Measurements from ENCODE around the gene RPUSD1. TPM values are rescaled to one million over a fixed set of nuclear protein-coding genes. Genes with fewer than 3 reads are reported as not detected.
A peak's percentile ranks its signal among the peaks of the same experiment; 100 is the strongest.

RPUSD1 gene
- total and polyA plus RNA-seq, 2 of the 13 experiments (the other 11 are each of a cell fraction or from before 2014, with no cell fraction given), result 13.1 to 26.2 TPM

DNA sequence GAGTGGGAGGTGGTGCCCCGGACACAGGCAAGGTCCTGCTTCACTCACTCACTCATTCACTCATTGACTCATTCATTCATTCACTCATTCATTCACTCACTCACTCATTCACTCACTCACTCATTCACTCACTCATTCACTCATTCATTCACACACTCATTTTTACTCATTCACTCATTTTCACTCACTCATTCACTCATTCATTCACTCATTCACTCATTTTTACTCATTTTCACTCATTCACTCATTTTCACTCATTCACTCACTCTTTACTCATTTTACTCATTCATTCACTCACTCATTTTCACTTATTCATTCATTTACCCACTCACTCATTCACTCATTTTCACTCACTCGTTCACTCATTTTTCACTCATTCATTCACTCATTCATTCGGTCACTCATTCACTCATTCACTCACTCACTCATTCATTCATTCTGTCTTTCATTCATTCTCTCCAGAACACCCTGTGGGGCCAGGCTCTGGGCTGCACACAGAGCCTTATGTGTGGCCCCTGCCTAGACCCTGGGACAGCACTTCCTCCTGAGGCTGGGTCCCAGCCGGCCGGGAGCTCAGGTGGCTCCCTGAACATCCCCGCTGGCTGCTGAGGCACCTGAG lies 9.2 kb downstream of the RPUSD1 start:
- ChIA-PET CTCF (ENCODE audit: low intra/inter-chr PET ratio, low total read pairs) (no interaction called here), POLR2A (no interaction called here)
- no peak overlapping the region for H3K4me2 ChIP-seq (ENCODE audit: low read depth, low read length)
- no peaks in the 10 kb centered on the region for H3K36me3 ChIP-seq (replicated peaks in 1 of 2; ENCODE audit: control insufficient read depth in 1 of 2, insufficient read depth in 2 of 2, low read length in 2 of 2)
- no peak overlapping the region for H3K4me3 ChIP-seq (replicated peaks in 1 of 3; ENCODE audit: insufficient read depth in 1 of 3, low read depth in 2 of 3, low read length in 3 of 3)
- no peak overlapping the region for H2AFZ ChIP-seq (ENCODE audit: low read length)
- no peaks in the 10 kb centered on the region for H3K9me3 ChIP-seq (ENCODE audit: low read length)
- intact Hi-C loops (cut with micrococcal nuclease; ENCODE audit: unreplicated experiment), result no loop called here
- 0 out of 2 replicates have a peak, but pooled peaks cover 2% of the 10 kb centered on the region for H4K20me1 ChIP-seq (ENCODE audit: insufficient read depth, low read length)
- 34% methylated on average over 6 of the region's 6 CpGs for WGBS (ENCODE audit: low lambda C conversion rate)
- H3K4me1 ChIP-seq (ENCODE audit: insufficient read depth, low read length), result no peaks in the 10 kb centered on the region
- H3K27me3 ChIP-seq (ENCODE audit: control insufficient read depth in 1 of 2, insufficient read depth in 2 of 2, low read length in 2 of 2), result peaks cover 15 to 73% of the 10 kb centered on the region in 2 experiments
- no peak overlapping the region for H3K9ac ChIP-seq (ENCODE audit: insufficient read depth, low read depth, low read length)
- ATAC-seq (no peak), DNase-seq (ENCODE audit: low spot score) (no peak), FAIRE-seq (no peak)
- H3K27ac ChIP-seq (ENCODE audit: extremely low read length, insufficient read depth, low read length), result no peak overlapping the region
- in situ Hi-C loops (cut with HindIII; ENCODE audit: extremely low pct_ligation_motif_present, low pct_unique_long_range_greater_than_20kb), result no loop called here
- no peaks in the 10 kb centered on the region for H3K79me2 ChIP-seq (ENCODE audit: insufficient read depth, low read length)
- no TSS peak for BruUV-seq (replicated peaks)
- no peak for TF ChIP-seq ZNF562 (CRISPR knock-in tag; IDR thresholded peaks at IDR 0.05; ENCODE audit: borderline replicate concordance)
- TF ChIP-seq ZNF24 (IDR thresholded peaks at IDR 0.05), result peak; percentile 95

DNA sequence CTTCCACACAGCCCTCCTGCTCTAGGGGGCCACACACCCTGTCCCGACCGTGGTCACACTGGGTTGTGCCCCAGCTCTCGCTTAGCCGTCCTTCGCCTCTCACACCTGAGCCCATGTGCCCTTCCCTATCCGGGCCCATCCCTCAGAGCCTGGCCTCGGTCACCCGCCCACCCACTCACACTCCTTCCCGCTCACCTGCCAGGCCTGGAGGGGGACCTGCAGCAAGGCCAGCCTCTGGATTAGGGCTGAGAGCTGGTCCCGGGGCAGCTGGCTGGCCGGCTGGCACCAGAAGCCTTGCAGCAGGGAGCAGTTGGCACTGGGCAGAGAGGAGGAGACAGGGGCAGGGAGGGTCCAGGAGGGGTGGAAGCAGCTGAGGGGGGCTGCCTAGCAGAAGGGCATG lies 9.7 kb downstream of the RPUSD1 start:
- FAIRE-seq (no peak), ATAC-seq (no peak), DNase-seq (ENCODE audit: low spot score) (no peak)
- 48% methylated on average over 5 of the region's 11 CpGs for WGBS (ENCODE audit: low lambda C conversion rate)
- intact Hi-C loops (cut with micrococcal nuclease; ENCODE audit: unreplicated experiment), result no loop called here
- H3K4me3 ChIP-seq (replicated peaks in 1 of 3; ENCODE audit: insufficient read depth in 1 of 3, low read depth in 2 of 3, low read length in 3 of 3), result no peak overlapping the region
- H2AFZ ChIP-seq (ENCODE audit: low read length), result no peak overlapping the region
- H3K27me3 ChIP-seq (ENCODE audit: control insufficient read depth in 1 of 2, insufficient read depth in 2 of 2, low read length in 2 of 2), result peaks cover 16 to 77% of the 10 kb centered on the region in 2 experiments
- BruUV-seq (replicated peaks), result no TSS peak
- in situ Hi-C loops (cut with HindIII; ENCODE audit: extremely low pct_ligation_motif_present, low pct_unique_long_range_greater_than_20kb), result no loop called here
- H3K36me3 ChIP-seq (replicated peaks in 1 of 2; ENCODE audit: control insufficient read depth in 1 of 2, insufficient read depth in 2 of 2, low read length in 2 of 2), result no peaks in the 10 kb centered on the region
- 0 out of 2 replicates have a peak, but pooled peaks cover 2% of the 10 kb centered on the region for H4K20me1 ChIP-seq (ENCODE audit: insufficient read depth, low read length)
- H3K9me3 ChIP-seq (ENCODE audit: low read length), result no peaks in the 10 kb centered on the region
- no peak overlapping the region for H3K4me2 ChIP-seq (ENCODE audit: low read depth, low read length)
- H3K4me1 ChIP-seq (ENCODE audit: insufficient read depth, low read length), result no peaks in the 10 kb centered on the region
- H3K79me2 ChIP-seq (ENCODE audit: insufficient read depth, low read length), result no peaks in the 10 kb centered on the region
- POLR2A ChIA-PET, result no interaction called here
- H3K27ac ChIP-seq (ENCODE audit: extremely low read length, insufficient read depth, low read length), result no peak overlapping the region
- no peak overlapping the region for H3K9ac ChIP-seq (ENCODE audit: insufficient read depth, low read depth, low read length)
- TF ChIP-seq HNRNPL (IDR thresholded peaks at IDR 0.05; ENCODE audit: low read depth, low read length), result 0 out of 2 replicates have a peak, but pooled peaks have one; percentile 53
- TF ChIP-seq, protein P1, sequence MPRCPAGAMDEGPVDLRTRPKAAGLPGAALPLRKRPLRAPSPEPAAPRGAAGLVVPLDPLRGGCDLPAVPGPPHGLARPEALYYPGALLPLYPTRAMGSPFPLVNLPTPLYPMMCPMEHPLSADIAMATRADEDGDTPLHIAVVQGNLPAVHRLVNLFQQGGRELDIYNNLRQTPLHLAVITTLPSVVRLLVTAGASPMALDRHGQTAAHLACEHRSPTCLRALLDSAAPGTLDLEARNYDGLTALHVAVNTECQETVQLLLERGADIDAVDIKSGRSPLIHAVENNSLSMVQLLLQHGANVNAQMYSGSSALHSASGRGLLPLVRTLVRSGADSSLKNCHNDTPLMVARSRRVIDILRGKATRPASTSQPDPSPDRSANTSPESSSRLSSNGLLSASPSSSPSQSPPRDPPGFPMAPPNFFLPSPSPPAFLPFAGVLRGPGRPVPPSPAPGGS (CRISPR knock-in tag; IDR thresholded peaks at IDR 0.05), result no peak
- CTCF ChIA-PET (ENCODE audit: low intra/inter-chr PET ratio, low total read pairs), result no interaction called here
